ENCODE results near the gene CAST. TPM values are rescaled to one million over a fixed set of nuclear protein-coding genes. Genes with fewer than 3 reads are reported as not detected.

The CAST gene
- total RNA-seq, 1 experiment from 2014 or later = 52.3 TPM

DNA sequence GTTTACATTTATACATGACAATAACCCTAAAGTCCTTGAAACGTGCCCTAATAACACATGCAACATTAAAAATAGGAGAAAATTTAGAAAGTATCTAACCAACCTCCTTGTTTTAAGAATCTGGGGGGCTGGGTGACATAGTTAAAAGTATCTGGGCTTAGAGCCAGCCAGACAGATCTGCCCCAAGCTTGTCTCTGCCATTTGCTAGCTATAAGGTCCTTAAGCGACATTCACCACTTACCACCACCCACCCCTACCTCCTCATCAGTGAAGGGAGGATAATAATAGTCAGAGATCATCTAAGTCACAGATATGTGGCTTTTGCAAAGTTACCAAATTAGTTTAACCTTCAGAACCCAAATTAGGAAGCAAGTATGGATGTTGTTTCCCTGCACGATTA lies 33.8 kb upstream of the CAST start:
- Histone ChIP-seq H3K27me3 (ENCODE audit: insufficient read depth, low read length) (no peaks in the 10 kb centered on the region), H3K79me2 (ENCODE audit: insufficient read depth, low read length) (no peaks in the 10 kb centered on the region), H3K27ac (ENCODE audit: insufficient read length, low read depth, low read length) (no peak overlapping the region), H3K18ac (ENCODE audit: insufficient read length, low read depth, low read length) (no peak overlapping the region), H3K23ac (ENCODE audit: insufficient read length, low read depth, low read length) (no peak overlapping the region), H3K4me1 (ENCODE audit: insufficient read depth, low read length) (no peaks in the 10 kb centered on the region), H3K23me2 (ENCODE audit: insufficient read length, low read depth, low read length, poor library complexity, severe bottlenecking) (no peaks in the 10 kb centered on the region), H2BK120ac (ENCODE audit: low read depth, low read length, poor library complexity, severe bottlenecking) (no peak overlapping the region), H2AK5ac (ENCODE audit: insufficient read length, low read length) (no peak overlapping the region), H3K4me2 (ENCODE audit: insufficient read depth, insufficient read length, low read length) (no peak overlapping the region), H3T11ph (ENCODE audit: low read length) (no peak overlapping the region), H4K5ac (ENCODE audit: insufficient read length, low read depth, low read length) (no peak overlapping the region), H2BK5ac (ENCODE audit: insufficient read length, low read length) (no peak overlapping the region), H3K4ac (ENCODE audit: low read depth, low read length) (no peak overlapping the region), H3K79me1 (ENCODE audit: insufficient read depth, low read depth, low read length, poor library complexity, severe bottlenecking) (no peaks in the 10 kb centered on the region), H2AFZ (ENCODE audit: low read length) (no peak overlapping the region), H4K91ac (ENCODE audit: insufficient read length, low read depth, low read length) (no peak overlapping the region), H3K14ac (ENCODE audit: insufficient read depth, low read length) (no peak overlapping the region), H2BK20ac (ENCODE audit: low read depth, low read length, poor library complexity, severe bottlenecking) (no peak overlapping the region), H3K9me3 (ENCODE audit: control insufficient read depth, low read depth, low read length) (no peaks in the 10 kb centered on the region), H3K9ac (ENCODE audit: extremely low read depth, insufficient read length, low read length) (no peak overlapping the region), H2BK12ac (ENCODE audit: insufficient read length, low read depth, low read length) (no peak overlapping the region), H3K56ac (ENCODE audit: insufficient read length, low read depth, low read length) (no peak overlapping the region), H4K20me1 (ENCODE audit: control insufficient read depth, insufficient read depth, insufficient read length) (no peaks in the 10 kb centered on the region), H4K8ac (replicated peaks; ENCODE audit: insufficient read length, low read depth, low read length) (no peak overlapping the region), H2BK15ac (ENCODE audit: low read depth, low read length) (no peak overlapping the region)
- TF ChIP-seq, protein P1, sequence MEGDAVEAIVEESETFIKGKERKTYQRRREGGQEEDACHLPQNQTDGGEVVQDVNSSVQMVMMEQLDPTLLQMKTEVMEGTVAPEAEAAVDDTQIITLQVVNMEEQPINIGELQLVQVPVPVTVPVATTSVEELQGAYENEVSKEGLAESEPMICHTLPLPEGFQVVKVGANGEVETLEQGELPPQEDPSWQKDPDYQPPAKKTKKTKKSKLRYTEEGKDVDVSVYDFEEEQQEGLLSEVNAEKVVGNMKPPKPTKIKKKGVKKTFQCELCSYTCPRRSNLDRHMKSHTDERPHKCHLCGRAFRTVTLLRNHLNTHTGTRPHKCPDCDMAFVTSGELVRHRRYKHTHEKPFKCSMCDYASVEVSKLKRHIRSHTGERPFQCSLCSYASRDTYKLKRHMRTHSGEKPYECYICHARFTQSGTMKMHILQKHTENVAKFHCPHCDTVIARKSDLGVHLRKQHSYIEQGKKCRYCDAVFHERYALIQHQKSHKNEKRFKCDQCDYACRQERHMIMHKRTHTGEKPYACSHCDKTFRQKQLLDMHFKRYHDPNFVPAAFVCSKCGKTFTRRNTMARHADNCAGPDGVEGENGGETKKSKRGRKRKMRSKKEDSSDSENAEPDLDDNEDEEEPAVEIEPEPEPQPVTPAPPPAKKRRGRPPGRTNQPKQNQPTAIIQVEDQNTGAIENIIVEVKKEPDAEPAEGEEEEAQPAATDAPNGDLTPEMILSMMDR (conservative IDR thresholded peaks at IDR 0.05) = no peak
- Mint-ChIP-seq H3K9me3 (no peaks in the 10 kb centered on the region), H3K36me3 (ENCODE audit: insufficient read depth in 1 of 3, low read depth in 3 of 3) (no peaks in the 10 kb centered on the region; a peak in 1 of 7 replicates), H3K27me3 (ENCODE audit: low read depth) (no peaks in the 10 kb centered on the region; the same call in 1 of the 2 replicates), H3K4me3 (no peak overlapping the region), H3K4me1 (peaks cover 5 to 12% of the 10 kb centered on the region in 2 experiments; a peak in 3 of 4 replicates), H3K27ac (no peak overlapping the region)
- no peak for DNase-seq
- WGBS (ENCODE audit: extremely low coverage, insufficient read length, low lambda C conversion rate) = no CpG with 5 or more reads among the region's 3 CpGs

All from H9 (cell line).